ENCODE results near the gene LRMDA.

- TF ChIP-seq CTCF (IDR thresholded peaks at IDR 0.05) = no peak
- TF ChIP-seq EP300 (IDR thresholded peaks at IDR 0.05) = no peak
Observed at GRCh38 chr10:76139431-76139830, 708.0 kb downstream of the LRMDA start.

Data from tibial nerve (tissue), 4 donors.